Sigmoid colon (tissue), 7 donors: Measurements from ENCODE around the gene ZFYVE9. TPM values are rescaled to one million over a fixed set of nuclear protein-coding genes. Genes with fewer than 3 reads are reported as not detected.

Experiments used
- DNase-seq: peaks from one replicate; pipeline ENCODE4 v3.0.0-alpha.2; 2019
- H3K27ac ChIP-seq, 4 donors: fragments of 200-600 bp; sonication (generic); one replicate each; pipeline ENCODE4 v1.5.1; 2016 to 2019; ENCODE audit warnings: mild to moderate bottlenecking in 1 of 4
- H3K27me3 ChIP-seq, 3 donors: fragments of 200-600 bp; sonication (generic); one replicate each; pipeline ENCODE4 v1.5.1; 2019; ENCODE audit warnings: mild to moderate bottlenecking in 1 of 3
- H3K36me3 ChIP-seq, 4 donors: fragments of 200-600 bp; sonication (generic); one replicate each; pipeline ENCODE4 v1.5.1; 2016 to 2019
- H3K4me1 ChIP-seq, 4 donors: fragments of 200-600 bp; sonication (generic); one replicate each; pipeline ENCODE4 v1.5.1; 2017 to 2019
- H3K4me3 ChIP-seq, 4 donors: fragments of 200-600 bp; sonication (generic); one replicate each; pipeline ENCODE4 v1.5.1; 2017 to 2019; ENCODE audit warnings: mild to moderate bottlenecking in 2 of 4, moderate library complexity in 1 of 4
- H3K9me3 ChIP-seq, 4 donors: fragments of 200-600 bp in 3 of 4; sonication (generic) in 3 of 4; one replicate each; pipeline versions ENCODE4 v1.5.1 to v1.6.1; 2013 to 2019
- CTCF ChIP-seq, 4 experiments: fragments of 450-650 bp in 3 of 4; fragments of 200-600 bp in 1 of 4; IDR thresholded peaks; one replicate each; pipeline ENCODE4 v1.5.1; 2016 to 2019; ENCODE audit warnings: antibody characterized with exemption in 4 of 4, mild to moderate bottlenecking in 3 of 4, moderate library complexity in 2 of 4
- EP300 ChIP-seq, 4 donors: sonication (generic); formaldehyde crosslinking; IDR thresholded peaks; one replicate each; pipeline ENCODE4 v1.6.1; 2017; ENCODE audit warnings: antibody characterized with exemption in 4 of 4
- POLR2A ChIP-seq, 2 donors: fragments of 450-650 bp; IDR thresholded peaks; one replicate each; pipeline ENCODE4 v1.6.1; 2016; ENCODE audit warnings: antibody characterized with exemption in 2 of 2, mild to moderate bottlenecking in 2 of 2, moderate library complexity in 2 of 2
- POLR2AphosphoS5 ChIP-seq, 4 donors: sonication (generic); formaldehyde crosslinking; IDR thresholded peaks; one replicate each; pipeline ENCODE4 v1.6.1; 2017; ENCODE audit warnings: antibody characterized with exemption in 4 of 4
- WGBS, 2 donors: extraction: QIAGEN DNeasy Blood & Tissue Kit; methylation state at CpG; one replicate each; pipeline ENCODE4 v1.1.7; 2013; 5-methylcytosine and 5-hydroxymethylcytosine counted together
- intact Hi-C: fragments of 100-400 bp; cut with DNase I; formaldehyde crosslinking; loops from one replicate; pipeline ENCODE4 v1.15.1; 2023
- polyA plus RNA-seq, 3 donors: library from polyadenylated mRNA; stranded (reverse); fragments of 200-250 nt; gene quantifications; one replicate each; pipeline ENCODE4 v1.2.3, GENCODE V29; 2013
- total RNA-seq, 4 donors: library from RNA; depleted of rRNA; stranded (reverse); fragments of >200 nt; gene quantifications; one replicate each; pipeline ENCODE4 v1.1.0, GENCODE V29; 2016
- donor health status: healthy with polysubstance abuse.
- donor health status: Bipolar disorder and iron deficiency.
- donor health status: healthy.

Gene ZFYVE9
- total and polyA plus RNA-seq, 7 donors, result 4.7 to 36.3 (median 25.9) TPM

GRCh38 chr1:52365071-52365745 lies 223.3 kb downstream of the ZFYVE9 start:
- no peaks in the 10 kb centered on the region for H3K9me3 ChIP-seq
- H3K4me1 ChIP-seq, result peaks cover 0 to 24% (median 21%) of the 10 kb centered on the region in 4 donors
- TF ChIP-seq EP300 (IDR thresholded peaks at IDR 0.05) (peak in 1 of 4 donors; percentile 15), POLR2AphosphoS5 (IDR thresholded peaks at IDR 0.05) (peak in 3 of 4 donors; percentile 40 to 70 (median 58)), CTCF (IDR thresholded peaks at IDR 0.05) (no peak), POLR2A (IDR thresholded peaks at IDR 0.05) (no peak)
- peak; percentile 87 for DNase-seq
- intact Hi-C loops, result loop anchor here (5.0 kb wide), 1 partner anchor 223 kb away; the partner anchor contains the start of gene ZFYVE9
- peak overlapping the region; percentile 80 to 96 (median 95) for H3K4me3 ChIP-seq
- 7 to 9% methylated on average over 22 of the region's 22 CpGs for WGBS, 2 donors
- peaks cover 17 to 28% (median 26%) of the 10 kb centered on the region in 4 donors for H3K36me3 ChIP-seq
- no peaks in the 10 kb centered on the region for H3K27me3 ChIP-seq
- H3K27ac ChIP-seq, result peak overlapping the region; percentile 93 to 96 (median 94)

- Histone ChIP-seq H3K9me3 (no peaks in the 10 kb centered on the region), H3K36me3 (peaks cover 11 to 20% (median 19%) of the 10 kb centered on the region in 4 donors), H3K4me1 (peaks cover 0 to 24% (median 21%) of the 10 kb centered on the region in 4 donors), H3K27me3 (no peaks in the 10 kb centered on the region), H3K4me3 (peak within 1 kb of the TSS; percentile 80 to 96 (median 95)), H3K27ac (peak within 1 kb of the TSS; percentile 93 to 96 (median 94))
- TF ChIP-seq POLR2AphosphoS5 (IDR thresholded peaks at IDR 0.05) (peak; percentile 92 to 96 (median 94)), POLR2A (IDR thresholded peaks at IDR 0.05) (peak; percentile 78 to 79), CTCF (IDR thresholded peaks at IDR 0.05) (peak in 1 of 4 experiments; percentile 32), EP300 (IDR thresholded peaks at IDR 0.05) (peak in 1 of 4 donors; percentile 44)
- DNase-seq, result peak; percentile 99
- intact Hi-C loops, result loop anchor here (5.0 kb wide), 1 partner anchor 224 kb away; the partner anchor contains the start of gene ZFYVE9
- 0 to 1% methylated on average over 92 of the region's 92 CpGs for WGBS, 2 donors
Measured at GRCh38 chr1:52365746-52366516, 224.0 kb downstream of the ZFYVE9 start, which contains the start of gene CC2D1B. CC2D1B (minus strand) TSS chr1:52366205; CDS start chr1:52364620, 1,585 bp downstream.

GRCh38 chr1:52366517-52366827 lies 224.6 kb downstream of the ZFYVE9 start:
- WGBS, 2 donors, result 17 to 21% methylated on average over 8 of the region's 8 CpGs
- H3K27ac ChIP-seq, result peak overlapping the region; percentile 93 to 96 (median 94)
- intact Hi-C loops, result loop anchor here (5.0 kb wide), 1 partner anchor 224 kb away; the partner anchor contains the start of gene ZFYVE9
- no peak for DNase-seq
- H3K36me3 ChIP-seq, result peaks cover 7 to 15% (median 14%) of the 10 kb centered on the region in 4 donors
- peaks cover 0 to 24% (median 21%) of the 10 kb centered on the region in 4 donors for H3K4me1 ChIP-seq
- no peak for TF ChIP-seq POLR2AphosphoS5 (IDR thresholded peaks at IDR 0.05)
- no peak for TF ChIP-seq POLR2A (IDR thresholded peaks at IDR 0.05)
- TF ChIP-seq CTCF (IDR thresholded peaks at IDR 0.05), result no peak
- no peak for TF ChIP-seq EP300 (IDR thresholded peaks at IDR 0.05)
- peak overlapping the region; percentile 80 to 96 (median 95) for H3K4me3 ChIP-seq
- H3K27me3 ChIP-seq, result no peaks in the 10 kb centered on the region
- no peaks in the 10 kb centered on the region for H3K9me3 ChIP-seq

GRCh38 chr1:52367272-52367671 lies 225.4 kb downstream of the ZFYVE9 start:
- TF ChIP-seq POLR2A (IDR thresholded peaks at IDR 0.05), result no peak
- TF ChIP-seq CTCF (IDR thresholded peaks at IDR 0.05), result no peak
- TF ChIP-seq EP300 (IDR thresholded peaks at IDR 0.05), result no peak
- TF ChIP-seq POLR2AphosphoS5 (IDR thresholded peaks at IDR 0.05), result no peak
- intact Hi-C loops, result loop anchor here (1.0 to 5.0 kb wide), 2 partner anchors 37 to 225 kb away; partner anchors contain the start of genes ORC1, PRPF38A and ZFYVE9
- peaks cover 0 to 24% (median 21%) of the 10 kb centered on the region in 4 donors for H3K4me1 ChIP-seq
- no peak for DNase-seq
- H3K36me3 ChIP-seq, result peaks cover 3 to 7% (median 6%) of the 10 kb centered on the region in 4 donors
- 90 to 96% methylated on average over 5 of the region's 5 CpGs for WGBS, 2 donors
- H3K27me3 ChIP-seq, result no peaks in the 10 kb centered on the region
- H3K9me3 ChIP-seq, result no peaks in the 10 kb centered on the region
- no peak overlapping the region for H3K27ac ChIP-seq
- no peak overlapping the region for H3K4me3 ChIP-seq
